HG02938 (cell line): ENCODE data around the gene ILK.

Source experiments
- ATAC-seq: cut with Tn5 transposase; IDR thresholded peaks from one replicate; pipeline ENCODE4 v1.9.1; 2021; ENCODE audit warnings: mild to moderate bottlenecking, moderate library complexity; ENCODE audit not compliant: unreplicated experiment

ILK gene

DNA sequence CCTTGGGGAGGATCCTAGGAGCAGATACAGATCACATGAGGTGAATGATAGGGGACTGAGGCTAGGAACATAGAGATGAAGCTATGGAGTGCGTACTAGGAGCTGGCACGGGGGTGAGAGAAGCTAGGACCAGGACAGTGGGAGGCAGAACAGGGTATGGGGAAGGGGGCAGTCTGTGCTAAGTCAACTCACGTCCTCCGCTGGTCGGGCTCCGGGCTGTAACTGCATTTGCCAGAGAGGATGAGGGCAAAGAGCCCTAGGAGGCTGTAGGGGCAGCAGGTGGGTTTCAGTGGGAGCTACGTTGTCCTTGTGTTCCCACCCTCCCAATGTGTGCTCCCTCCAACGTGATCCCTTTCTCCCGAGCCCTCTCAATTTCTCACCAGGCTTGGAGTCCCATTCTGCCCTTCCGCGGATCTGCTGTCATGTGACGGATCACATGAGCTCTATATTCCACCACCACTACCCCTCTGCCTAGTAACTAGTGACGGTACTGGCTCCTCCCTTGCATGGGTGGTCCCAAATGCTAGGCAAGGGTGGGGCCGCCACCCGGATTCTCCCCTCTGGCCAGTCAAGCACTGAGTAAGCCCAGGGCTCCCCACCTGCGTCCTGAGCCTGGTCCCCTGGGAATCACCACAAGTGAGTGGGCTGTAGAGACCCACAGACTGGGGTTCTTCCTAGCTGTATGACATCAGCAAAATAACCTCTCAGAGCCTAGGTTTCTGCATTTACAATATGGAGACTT lies 15.6 kb downstream of the ILK start, which contains the start of gene TPP1:
Gene TPP1 (minus strand): TSS at position 419 of the 742 bp plus-strand sequence. CDS start 22 bp downstream, at position 397.
- ATAC-seq = peak; percentile 99

DNA sequence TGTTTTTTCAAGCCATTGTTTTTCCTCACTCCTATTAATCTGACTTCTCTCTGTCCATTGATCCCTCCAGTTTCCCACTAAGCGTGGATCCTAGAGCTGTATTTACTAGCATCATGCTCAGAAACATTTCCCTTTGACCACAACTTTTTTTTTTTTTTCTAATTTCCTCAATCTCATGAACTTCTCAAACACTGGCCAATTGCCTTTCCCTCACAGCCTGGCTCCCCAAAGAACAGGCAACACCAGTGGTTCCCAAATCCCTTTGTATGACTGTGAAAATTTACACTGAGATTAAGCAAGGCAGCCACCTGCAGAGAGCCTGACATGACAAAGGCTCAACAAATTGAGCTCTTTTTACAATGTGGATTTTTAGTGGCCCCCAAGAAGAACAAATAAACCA lies 17.1 kb downstream of the ILK start:
- ATAC-seq = no peak

DNA sequence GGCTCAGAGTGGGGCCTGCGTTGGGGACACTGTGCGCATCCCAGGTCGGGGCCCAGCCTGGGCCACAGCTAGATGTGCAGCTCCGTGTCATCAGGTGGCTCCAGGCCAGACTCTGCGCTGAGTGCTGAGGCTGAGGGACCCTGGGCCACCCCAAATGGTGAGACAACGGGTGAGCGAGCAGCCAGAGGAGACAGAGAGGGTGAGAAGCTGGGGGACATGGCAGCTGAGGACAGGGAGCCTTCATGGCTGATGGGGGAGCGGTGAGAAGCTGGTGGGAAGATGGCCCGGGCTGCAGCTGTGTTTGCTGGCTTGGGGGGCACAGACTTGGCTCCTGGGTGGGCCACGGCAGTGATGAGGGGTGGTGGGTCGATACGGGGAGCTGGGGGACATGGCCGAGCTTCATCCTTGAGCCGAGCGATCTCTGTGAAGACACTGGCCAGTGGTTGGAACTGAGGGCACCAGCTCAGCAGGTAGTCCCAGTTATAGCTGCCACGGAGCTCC lies 18.2 kb downstream of the ILK start:
- ATAC-seq = no peak

DNA sequence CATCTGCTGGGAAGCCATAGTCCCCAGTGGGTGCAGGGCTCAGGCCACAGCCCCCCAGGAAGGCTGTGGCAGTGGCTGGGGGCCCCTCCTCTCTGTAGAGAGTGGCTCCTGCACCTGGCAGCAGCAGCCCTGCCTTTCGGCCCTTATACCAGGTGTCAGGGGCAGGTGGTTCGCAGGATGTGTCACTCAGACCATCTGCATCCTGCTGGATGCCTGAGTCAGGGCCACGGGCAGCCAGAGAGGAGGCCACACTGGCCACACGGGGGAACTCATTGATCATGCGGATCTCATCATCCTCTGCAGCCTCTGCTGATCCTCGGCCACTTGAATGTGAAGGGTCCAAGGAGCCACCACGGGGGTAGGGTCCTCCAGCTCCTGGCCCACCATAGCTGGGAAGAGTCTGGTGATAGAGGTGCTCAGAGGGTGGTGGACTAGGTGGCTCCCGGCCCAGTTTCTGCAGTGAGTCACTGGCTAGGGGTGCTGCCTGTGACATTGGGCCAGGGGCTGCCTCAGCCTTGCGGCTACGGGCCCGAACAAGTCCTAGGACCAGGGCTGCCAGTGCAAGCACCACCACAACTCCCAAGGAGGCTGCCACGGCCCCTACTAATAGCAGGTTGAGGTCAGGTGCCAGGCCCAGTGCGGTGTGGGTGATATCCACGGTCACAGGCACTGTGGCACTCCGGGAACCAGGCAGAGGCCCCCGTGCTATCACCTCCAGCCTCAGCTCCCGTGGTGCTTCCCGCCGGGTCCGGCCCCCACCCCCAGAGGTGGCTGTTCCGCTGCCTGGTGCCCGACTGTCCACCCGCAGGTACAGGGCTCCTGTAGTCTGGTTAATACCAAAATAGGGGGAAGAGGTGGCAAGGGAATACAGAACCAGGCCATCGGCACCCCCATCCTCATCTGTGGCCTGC lies 18.9 kb downstream of the ILK start:
- ATAC-seq = no peak

DNA sequence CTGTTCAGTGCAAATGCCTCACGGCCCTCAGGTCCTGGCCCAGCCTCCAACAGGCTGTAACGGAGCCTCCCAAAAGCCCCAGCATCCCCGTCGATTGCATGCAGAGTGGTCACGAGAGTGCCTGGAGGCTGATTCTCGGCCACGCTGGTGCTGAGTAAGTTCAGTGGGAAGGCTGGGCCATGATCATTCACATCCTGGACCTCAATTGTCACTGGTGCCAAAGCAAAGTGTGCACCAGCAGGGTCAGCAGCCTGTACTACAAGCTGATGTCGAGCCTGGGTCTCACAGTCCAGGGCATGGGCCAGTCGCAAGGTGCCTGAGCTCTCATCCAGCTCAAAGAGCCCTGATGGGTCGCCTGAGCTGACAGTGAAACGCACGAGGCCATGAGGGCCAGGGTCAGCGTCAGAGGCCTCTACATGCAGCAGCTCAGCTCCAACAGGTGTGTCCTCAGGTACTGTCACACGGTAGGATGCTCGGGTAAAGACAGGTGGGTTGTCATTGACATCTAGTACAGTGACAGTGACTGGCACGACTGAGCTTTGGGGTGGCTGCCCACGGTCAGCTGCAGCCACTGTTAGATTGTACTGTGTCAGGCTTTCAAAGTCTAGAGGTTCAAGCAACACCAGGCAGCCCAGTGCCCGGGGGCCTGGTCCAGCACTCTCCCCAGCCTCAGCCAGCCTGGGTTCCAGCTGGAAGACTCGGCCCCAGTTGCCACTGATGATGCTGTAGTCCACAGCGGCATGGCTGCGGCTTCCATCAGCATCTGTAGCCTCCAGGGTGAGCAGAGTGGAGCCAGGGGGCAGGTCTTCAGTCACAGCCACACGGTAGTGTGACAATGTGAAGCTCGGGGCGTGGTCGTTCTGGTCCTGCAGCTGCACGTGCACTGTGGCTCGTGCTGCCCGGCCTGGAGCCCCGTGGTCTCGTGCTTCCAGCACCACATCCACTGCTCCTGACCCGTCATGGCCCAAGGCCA lies 20.1 kb downstream of the ILK start:
- ATAC-seq = no peak

DNA sequence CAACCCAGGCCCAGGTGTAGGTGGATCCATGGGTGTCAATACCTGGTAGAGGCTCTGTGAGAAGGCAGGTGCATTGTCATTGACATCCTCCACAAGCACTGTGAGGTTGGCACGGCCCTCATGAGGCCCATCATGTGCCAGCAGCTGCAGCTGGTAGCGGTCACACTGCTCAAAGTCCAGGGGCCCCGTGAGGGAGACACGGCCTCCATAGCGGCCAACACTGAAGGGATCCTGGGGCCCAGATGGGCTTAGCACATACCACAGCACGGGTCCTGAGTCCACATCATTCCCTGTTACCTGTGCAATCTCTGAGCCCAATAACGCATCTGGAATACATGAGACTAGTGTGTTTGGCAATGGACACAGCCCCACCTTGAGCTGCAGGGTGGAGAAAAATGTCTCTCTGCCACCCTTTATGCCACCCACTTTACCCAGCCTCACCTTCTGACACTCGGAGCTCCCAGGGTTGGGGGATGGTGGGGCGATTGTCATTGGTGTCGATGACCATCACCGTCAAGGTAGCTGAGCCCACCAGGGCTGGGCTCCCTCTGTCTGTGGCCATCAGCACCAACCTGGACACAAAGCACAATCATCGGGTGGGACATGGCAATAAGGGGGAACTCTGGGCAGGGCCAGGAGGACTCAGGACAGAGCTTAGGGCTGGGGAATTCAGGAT lies 21.7 kb downstream of the ILK start:
- no peak for ATAC-seq

DNA sequence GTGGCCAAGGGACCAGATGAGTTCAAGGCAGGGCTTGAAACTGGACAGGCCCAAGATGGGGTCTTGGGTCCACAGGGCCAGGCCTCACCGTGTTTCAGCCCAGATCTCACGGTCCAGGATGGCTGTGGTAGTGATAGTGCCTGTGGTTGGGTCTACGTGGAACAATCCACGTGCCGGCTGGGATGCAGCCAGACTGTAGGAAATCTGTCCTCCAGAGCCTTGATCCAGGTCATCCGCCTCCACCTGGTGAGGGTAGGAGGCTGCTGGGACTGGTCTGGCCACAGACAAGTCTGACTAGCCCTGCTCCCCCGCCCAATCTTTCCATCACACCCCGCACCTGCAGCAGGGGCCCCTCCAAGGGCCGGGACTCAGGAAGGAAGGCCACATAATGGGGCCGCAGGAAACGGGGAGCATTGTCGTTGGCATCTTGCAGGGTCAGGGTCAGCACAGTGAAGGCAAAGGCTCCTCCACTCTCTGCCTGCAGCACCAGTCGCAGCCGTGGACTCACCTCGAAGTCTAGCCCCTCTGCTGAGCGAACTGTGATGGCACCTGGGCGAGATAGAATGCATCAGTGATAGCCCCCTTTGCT lies 22.4 kb downstream of the ILK start:
- ATAC-seq = no peak

DNA sequence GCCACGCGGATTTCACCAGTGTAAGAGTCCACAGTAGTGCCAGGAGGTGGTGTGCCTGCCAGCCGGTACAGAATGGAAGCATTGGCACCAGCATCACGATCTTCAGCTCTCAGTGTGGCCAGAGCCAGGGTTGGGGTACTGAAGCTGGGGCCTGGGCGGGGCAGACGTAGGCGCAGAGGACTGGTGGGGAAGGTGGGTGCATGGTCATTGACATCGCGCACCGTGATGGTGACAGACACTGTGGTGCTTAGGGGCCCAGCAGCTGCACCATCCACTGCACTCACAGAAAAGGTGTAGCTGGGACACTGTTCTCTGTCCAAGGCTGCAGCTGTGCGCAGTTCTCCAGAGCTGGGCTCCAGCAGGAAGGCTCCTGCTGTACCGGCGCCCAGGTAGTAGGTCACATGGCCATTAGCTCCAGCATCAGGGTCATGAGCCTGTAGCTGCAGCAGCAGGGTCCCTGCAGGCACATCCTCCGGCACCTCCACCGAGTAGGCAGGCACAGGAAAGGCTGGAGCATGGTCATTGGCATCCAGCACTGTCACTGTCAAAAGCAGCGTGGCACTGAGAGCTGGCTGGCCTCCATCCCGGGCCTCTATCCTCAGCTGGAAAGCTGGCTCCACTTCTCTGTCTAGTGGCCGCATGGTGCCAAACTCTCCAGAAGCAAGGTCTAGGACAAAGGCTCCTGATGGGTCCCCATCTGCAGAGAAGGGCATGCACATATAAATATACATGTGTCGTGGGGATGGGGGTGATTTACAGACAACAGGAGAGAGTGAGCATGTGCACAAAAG lies 23.6 kb downstream of the ILK start:
- no peak for ATAC-seq

DNA sequence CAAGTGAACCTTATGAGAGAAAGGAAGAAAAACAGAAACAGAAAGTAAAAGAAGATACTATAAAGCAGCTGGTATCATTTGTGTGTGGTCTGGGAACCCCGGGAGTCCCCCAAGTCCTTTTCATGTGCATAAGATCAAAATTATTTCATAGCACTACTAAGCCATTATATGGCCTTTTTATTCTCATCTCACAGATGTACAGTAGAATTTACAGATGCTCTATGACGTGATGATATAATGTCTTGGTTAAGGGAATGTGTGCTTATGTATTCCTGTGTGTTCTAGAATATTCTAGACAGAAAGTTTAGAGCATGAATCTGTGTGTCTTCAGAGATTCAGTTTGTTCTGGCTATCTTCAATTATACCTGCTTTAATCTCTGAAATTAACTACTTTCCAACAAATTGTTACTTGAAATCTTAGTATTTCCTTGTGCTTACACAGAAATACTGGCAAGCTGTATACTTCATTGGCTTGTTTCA lies 24.2 kb downstream of the ILK start:
- ATAC-seq = peak; percentile 76

DNA sequence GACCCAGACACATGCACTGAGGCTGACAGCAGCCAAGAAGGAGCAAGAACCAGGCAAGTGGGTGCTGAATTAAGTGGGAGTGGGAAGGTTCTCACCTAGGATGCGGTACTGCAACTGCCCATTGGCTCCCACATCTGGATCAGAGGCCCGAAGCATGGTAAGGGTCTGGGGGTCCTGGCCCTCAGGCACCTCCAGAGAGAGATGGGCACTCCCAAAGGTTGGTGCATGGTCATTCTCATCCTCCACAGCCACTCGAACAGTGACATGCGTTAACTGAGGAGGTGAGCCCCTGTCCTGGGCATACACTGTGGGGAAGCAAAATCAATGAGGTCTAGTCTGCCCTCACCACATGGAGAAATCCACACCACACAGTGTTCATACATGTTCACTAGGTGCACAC lies 25.0 kb downstream of the ILK start:
- no peak for ATAC-seq

DNA sequence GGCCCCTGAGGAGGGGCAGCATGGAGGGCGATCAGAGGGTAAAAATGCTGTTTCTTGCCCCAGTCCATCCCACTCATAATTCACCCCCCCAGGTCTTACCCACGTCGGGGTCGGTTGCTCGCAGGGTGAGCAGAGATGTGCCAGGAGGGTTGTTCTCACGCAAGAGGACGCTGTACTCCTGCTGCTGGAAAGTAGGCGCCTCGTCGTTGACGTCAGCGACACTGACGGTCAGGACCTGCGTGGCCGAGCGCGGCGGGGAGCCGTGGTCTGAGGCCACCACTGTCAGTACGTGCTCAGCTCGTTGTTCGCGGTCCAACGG lies 26.0 kb downstream of the ILK start:
- ATAC-seq = no peak

DNA sequence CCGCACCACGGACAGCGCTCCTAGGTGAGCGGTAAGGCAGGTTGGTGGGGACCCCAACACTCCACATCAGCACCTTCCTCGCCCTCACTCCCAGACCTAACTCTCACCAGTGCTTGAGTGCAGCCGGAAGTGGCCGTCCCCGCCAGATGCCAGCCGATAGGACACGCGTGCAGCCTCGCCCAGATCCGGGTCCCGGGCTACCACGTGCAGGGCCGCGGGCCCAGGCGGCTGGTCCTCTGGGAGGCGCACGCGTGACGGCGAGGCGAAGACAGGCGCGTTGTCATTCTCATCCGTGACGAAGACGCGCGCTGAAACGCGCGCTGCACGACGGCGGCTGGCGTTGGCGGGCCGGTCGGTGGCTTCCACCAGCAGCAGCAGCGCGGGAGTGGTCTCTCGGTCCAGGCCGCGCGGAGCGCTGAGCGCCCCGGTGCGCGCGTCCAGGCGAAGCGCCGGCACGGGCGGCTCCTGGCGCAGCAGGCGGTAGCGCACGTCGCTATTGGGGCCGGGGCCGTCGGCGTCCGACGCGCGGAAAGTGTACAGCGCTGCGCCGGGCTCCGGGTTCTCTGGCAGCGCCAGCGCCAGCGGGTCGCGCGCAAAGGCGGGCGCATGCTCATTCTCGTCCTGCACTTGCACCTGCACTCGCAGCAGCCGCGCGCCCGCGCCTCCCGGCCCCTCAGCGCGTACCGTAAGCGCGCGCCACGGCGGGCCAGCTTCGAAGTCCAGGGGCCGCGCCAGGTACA lies 26.5 kb downstream of the ILK start:
- ATAC-seq = no peak

DNA sequence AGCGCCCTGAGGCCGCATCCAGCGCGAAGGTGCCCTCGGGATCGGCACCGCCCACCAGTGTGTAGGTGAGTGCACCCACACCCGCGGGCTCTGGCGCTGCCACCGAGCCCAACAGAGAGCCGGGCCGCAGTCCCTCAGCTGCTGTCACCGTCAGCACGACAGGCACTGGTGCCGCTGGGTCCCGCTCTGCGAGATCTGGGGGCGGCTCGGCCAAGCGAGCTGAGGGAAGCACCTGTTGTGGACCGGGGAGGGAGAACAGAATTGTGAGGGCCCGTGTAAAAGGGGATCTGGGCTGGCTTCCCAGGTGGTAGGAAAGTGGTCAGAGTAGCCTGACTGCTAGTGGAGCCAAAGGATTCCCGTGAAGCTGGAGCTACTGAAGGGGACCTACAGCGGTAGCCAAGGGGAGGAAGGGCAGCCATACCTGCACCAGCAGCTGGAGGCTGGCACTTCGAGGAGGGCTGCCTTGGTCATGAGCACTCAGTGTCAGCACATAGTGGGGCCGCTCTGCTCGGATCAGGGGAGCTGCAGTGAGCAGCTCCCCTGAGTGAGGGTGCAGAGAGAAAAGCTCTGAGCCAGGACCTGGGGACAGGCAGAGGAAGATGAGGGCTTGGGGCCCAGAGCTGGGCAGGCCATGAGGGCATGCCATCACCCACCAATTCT lies 27.2 kb downstream of the ILK start:
- ATAC-seq = no peak

DNA sequence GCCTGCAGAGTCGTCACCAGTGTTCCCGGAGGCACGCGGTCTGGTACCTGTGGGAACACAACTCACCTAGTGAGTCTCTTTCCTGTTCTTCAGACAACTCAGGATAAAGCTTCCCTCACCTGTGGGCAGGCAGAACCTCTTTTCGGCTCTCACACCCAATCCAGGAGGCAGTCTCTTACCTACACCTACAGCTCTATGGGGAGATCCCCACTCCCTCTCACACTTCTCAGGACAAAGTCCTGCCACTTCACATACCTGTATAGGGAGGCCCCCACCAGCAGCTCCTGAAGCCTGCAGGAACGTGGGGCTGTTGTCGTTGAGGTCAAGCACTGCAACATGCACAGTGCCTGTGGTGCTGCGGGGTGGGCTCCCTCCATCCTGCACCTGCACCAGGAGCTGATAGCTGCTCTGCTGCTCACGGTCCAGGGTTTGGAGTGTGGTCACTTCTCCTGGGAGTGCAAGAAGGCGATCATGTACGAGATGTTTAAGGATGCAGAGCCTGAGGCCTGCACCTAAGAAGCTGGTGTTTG lies 27.9 kb downstream of the ILK start:
- ATAC-seq = no peak

DNA sequence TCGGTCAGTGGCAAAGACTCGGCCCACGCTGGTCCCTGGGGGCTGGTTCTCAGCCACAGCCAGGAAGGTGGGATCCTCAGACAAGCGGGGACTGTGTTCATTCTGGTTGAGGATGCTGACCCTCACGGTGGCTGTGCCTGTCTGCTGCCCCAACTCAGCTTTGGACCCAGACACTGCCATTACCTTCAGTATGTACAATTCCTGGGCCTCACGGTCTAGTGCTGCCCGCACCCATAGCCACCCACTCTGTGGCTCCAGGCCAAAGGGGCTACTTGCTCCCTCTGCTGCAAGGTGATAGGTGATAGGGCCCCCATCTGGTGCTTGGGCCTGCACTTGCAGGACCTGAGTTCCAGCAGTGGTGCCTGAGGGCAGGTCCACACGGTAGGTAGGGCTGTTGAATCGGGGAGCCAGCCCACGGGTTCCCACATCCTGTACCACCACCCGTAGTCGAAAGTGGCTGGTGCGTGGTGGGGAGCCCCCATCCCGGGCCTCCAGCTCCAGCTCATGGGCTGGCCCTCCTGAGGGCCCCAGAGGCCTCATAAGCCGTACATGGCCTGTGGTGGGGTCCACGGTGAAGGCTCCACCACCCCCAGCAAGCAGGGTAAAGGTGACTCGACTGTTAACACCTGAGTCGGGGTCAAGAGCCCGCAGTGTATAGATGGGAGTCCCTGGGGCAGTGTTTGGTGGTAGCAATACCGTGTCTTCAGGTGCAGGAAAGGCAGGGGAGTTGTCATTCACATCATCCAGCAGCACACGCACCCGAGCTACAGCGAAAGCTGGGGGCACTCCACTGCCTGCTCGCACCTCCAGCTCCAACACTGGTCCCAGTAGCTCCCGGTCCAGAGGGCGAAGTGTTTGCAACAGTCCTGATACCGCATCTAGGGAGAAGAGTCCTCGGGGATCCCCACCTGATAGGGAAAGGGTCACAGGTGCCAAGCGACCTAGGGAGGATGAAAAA lies 28.8 kb downstream of the ILK start:
- ATAC-seq = no peak
